HG02840 (cell line): ENCODE results near the gene LRRC49.
"Not testable (repeated sequence)": the region's sequence is repeated elsewhere in the genome, so short reads cannot be mapped to it uniquely, and the experiment has no call there.

ENCODE experiments used
- ATAC-seq: cut with Tn5 transposase; IDR thresholded peaks from one replicate; pipeline ENCODE4 v1.9.1; 2021; ENCODE audit warnings: mild to moderate bottlenecking, moderate library complexity, moderate number of reproducible peaks; ENCODE audit not compliant: unreplicated experiment, low FRiP score

Gene LRRC49

DNA sequence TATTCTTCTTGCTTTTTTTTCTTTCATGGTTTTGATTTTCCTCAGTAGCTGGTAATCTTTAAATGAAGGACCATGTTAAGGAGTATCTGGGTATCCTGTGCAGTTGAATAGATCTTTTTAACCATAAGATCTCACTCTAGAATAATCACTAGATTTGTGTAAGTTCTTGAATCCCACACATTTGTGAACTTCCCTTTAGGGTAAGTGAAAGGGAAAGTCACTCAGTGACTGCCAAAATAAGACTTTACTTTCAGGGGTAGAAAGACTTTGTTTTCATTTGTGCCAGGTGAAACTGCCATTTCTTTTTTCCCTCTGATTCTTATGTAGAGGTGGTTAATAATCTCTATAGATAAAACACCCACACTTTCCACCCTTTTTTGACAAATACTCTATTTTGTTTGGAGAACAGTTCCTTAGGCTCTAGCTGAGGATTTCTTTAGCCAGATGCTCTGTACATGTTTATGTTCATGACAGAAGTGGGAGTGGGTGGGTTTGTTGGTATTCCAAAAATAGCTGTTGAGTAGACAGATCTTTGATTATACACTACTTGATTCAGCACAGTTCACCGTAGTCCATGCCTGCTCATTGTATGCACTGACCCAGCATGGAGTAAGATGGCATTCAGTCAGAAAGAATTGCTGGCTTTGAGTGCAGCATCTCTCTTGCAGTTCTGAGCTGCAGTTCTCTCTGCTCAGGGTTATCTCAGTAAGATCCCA, 28.5 kb downstream of the LRRC49 start:
- no peak for ATAC-seq

DNA sequence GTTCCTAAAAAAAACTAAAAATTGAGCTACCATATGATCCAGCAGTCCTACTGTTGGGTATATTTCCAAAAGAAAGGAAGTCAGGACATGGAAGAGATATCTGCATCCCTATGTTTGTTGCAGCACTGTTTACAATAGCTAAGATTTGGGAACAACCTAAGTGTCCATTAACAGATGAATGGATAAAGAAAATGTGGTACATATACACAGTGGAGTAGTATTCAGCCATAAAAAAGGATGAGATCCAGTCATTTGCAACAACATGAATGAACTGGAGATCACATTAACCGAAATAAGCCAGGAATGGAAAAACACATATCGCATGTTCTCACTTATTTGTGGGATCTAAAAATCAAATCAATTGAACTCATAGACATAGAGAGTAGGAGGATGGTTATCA, 29.5 kb downstream of the LRRC49 start:
- ATAC-seq: no peak

DNA sequence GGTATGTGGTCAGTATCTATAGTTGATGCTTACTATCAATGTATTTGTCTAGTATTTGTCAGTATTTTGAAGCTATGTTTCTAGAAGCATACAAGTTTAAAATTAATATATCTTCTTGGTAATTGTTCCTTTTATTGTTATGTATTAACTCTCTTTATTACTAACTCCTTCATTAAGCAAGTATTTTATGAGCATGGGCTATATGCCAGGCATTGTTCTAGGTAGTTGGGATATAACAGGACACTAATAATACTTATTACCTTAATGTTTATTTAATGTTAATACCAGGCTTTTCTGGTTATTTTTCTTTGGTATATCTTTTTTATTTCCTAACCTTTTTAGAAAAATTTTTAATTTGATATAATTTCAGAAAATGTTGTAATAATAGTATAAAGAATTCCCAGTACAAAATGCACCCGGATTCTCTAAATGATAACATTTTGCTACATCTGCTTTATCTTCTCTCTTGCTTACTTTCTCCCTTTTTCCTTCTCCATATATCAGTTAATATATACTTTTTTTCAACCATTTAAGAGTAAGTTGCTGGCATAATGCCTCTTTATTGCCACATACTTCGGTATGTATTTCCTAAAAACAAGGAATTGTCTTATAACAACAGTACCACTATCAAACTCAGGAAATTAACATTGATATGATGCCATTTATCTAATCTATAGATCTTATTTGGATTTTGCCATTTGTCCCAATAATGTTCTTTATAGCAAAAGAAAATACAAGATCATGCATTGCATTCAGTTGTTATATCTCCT, 30.9 kb downstream of the LRRC49 start:
- ATAC-seq: no peak

DNA sequence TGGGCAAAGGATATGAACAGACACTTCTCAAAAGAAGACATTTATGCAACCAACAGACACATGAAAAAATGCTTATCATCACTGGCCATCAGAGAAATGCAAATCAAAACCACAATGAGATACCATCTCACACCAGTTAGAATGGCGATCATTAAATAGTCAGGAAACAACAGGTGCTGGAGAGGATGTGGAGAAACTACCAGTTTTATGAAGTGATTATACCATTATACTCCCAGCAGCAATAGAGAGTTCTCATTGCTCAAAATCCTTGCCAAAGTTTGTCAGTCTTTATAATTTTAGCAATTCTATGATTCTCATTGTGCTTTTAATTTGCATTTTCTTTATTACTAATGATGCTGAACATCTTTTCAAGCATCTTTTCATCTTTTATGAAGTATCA, 34.3 kb downstream of the LRRC49 start:
- ATAC-seq: not testable (repeated sequence)

DNA sequence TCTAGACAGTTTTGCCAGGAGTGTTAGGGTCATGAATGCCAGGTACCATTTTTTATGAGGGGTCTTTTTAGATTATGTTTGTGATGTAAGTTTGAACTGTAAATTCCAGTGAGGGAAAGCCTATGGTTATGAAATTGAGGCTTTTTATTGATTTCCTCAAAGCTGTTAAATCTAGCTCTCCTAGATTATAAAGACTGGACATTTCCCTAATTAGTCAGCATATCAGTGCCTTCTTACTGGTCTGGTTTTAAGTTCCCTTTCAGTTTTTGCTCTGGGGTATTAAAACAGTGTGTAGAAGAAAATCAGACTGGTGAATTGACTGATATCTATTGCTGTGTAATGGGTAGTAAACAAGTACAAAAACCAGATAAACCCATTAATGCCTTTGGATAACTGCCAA, 39.2 kb downstream of the LRRC49 start:
- ATAC-seq: no peak

DNA sequence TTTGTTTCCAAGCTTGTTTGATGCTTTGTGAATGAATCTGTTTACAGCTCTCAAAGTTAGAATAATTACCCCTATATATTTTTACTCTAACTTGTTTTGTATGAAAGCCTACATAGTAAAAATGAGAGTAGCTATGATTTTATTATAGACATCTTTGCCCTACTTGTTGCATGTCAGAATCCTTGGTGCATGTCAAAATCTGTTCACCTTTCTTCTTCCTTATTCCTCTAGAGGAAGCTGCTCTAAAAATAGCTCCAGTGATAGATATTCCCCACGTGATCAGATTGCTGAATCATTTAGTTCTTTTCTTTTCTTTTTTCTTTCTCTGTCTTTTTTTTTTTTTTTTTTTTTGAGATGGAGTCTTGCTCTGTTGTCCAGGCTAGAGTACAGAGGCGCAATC, 39.8 kb downstream of the LRRC49 start:
- ATAC-seq: no peak

DNA sequence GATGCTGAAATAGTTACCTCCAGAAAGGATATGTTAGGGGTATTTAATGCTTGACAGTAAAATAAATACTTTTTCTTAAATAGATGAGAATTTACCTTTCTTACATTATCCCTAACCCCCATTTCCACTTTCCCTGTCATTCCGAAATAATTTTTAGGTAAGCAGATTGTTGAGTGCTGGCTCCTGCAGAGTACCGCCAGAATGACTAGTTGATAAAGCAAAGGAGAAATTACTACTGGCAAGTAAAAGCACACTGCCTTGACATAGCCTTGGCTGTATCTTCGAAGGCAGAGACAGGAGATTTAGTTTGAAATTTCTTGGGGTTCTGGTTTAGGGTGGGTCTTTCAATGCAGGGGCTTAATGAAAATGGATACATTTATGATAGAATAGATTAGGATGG, 40.8 kb downstream of the LRRC49 start:
- ATAC-seq: no peak

DNA sequence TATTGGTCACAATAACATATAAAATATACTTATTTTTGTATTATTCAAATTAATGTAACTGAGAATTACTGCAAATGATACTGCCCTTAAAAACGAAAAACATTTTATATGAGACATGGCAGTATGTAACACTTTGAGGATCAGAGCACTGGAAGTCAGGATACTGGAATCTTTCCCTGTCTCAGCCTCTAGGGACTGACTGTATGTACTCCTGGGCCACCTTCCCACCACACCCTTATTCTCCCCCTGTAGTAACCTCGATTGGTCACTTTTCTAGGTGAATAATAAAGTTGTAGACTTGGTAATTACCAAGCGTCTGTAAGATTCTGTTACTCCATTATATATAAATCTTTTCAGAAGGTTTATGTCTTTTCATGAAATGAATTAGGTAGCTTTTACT, 43.0 kb downstream of the LRRC49 start:
- ATAC-seq: no peak

DNA sequence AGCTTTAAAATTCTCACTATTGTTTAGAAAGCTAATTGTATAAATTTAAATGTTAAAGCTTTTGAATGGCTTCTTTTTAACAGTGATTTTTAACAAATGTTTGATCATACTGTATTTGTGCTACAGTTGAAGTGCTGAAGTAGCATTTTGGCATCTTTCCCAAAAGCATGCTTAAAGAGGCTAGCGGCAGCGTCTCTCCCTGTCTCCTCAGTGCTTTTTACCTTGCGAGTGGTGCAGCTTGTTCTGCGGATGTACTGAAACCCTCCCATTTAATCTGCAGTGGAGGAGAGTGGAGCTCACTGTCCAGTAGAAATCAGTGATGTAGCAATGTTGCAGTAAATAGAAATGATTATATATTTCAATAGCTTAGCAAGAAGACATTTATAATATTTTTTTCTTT, 43.7 kb downstream of the LRRC49 start:
- ATAC-seq: no peak

DNA sequence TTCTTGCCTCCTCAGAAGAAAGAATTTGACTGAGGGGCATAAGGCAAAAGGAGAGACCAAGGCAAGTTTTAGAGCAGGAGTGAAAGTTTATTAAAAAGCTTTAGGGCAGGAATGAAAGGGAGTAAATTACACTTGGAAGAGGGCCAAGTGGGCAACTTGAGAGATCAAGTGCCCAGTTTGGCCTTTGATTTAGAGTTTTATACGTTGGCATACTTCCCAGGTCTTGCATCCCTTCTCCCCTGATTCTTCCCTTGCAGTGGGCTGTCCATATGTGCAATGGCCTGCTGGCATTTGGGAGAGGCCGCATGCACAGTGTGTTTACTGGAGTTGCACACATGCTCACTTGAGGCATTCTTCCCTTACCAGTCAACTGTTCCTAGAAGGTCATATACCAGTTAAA, 50.7 kb downstream of the LRRC49 start:
- ATAC-seq: not testable (repeated sequence)

DNA sequence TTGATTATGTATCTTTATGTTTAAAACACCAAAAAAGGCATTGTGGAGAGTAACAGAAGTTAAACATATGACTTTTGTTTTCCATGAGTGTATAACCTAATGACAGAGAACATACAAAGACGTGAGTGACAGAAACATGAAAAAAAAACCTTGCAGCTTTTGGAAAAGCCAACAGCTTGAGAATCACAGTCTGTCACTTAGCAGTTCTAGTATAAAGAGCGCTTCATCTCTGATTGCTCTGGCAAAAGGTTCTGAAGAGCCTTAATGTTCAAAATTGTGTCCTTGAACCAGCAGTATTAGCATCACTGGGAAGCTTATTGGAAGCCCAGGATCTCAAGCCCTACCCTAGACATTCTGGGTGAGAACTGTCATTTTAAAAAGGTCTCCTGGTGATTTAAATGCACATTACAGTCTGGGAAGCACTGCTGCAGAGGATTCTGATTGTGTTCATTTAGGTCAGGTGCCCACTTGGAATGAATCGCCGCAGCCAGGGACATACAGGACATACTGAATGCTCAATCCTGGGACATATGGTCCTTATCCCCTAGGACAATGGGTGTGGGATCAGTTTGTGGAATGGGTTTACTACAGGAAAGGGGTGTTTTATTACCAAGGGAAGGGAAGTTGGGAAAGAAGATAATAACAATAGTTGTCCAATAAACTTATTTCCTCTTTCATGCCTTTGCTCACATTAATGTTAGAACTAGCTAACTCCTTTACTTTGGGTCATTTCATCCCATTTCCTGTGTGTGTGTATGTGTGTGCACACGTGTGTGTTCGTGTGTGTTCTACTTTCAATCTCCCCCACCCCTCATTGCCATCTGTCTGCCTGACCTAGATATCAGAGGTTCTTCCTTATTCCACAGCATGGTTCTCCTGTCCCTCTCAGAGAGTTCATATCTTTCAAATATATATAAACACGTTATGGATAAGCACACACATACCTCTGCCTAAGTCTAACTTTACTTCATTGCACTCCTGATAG, 55.0 kb downstream of the LRRC49 start:
- no peak for ATAC-seq

DNA sequence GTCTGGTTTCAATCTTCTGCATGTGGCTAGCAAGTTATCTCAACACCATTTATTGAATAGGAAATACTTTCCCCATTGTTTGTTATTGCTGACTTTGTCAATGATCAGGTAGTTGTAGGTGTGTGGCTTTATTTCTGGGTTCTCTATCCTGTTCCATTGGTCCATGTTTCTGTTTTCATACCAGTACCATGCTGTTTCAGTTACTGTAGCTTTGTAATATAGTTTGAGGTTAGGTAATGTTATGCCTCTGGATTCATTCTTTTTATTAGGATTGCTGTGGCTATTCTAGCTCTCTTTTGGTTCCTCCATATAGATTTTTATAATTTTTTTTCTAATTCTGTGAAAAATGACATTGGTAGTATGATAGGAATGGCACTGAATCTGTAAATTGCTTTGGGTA, 58.3 kb downstream of the LRRC49 start:
- no peak for ATAC-seq

DNA sequence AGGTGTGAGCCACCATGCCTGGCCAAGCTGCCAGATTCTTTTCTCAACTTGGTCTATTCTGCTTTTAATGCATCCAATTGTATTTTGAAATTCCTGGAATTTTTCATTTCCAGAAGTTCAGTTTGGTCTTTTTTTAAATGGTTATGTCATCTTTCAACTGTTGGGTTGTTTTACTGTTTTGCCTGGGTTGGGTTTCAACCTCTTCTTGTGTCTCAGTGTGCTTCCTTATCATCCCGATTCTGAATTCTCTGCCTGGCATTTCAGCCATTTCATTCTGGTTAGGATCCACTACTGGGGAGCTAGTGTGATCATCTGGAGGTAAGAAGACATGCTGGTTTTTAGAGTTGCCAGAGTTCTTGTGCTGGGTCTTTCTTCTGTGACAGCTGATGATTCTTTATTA, 61.5 kb downstream of the LRRC49 start:
- ATAC-seq: no peak

DNA sequence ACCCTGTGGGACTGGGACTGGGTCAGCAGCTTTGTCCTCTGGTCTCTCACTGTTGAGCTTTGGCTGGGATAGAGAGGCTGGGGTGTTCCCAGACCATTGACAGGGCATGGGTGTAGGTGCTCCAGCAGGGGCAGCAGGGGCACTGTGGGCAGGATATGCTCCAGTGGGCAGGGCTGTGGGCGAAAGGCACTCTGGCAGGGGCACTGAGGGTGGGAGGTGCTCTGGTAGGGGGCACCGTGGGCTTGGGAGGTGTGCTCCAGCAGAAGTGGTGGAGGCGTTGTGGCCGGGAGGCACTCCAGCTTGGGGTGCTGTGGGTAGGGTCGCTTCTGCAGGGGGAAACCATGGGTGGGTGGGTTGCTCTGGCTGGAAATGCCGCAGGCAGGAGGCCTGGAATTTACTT, 62.1 kb downstream of the LRRC49 start:
- no peak for ATAC-seq

DNA sequence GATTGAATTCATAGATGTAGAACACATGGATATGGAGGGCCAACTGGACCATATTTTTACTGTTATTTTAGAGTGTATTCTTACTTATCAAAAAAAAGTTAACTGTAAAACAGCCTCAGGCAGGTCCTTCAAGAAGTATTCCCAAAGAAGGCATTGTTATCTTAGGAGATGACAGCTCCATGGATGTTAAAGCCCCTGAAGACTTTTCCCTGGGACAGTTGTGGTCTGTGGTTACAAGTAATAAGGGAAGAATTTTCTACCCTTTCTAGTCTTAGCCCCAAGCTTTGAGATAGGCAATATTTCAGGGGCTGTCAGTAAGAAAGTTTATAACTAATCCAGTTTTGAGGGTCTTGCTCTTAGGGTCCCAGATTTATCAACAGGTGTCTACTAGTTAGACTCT, 62.5 kb downstream of the LRRC49 start:
- no peak for ATAC-seq

DNA sequence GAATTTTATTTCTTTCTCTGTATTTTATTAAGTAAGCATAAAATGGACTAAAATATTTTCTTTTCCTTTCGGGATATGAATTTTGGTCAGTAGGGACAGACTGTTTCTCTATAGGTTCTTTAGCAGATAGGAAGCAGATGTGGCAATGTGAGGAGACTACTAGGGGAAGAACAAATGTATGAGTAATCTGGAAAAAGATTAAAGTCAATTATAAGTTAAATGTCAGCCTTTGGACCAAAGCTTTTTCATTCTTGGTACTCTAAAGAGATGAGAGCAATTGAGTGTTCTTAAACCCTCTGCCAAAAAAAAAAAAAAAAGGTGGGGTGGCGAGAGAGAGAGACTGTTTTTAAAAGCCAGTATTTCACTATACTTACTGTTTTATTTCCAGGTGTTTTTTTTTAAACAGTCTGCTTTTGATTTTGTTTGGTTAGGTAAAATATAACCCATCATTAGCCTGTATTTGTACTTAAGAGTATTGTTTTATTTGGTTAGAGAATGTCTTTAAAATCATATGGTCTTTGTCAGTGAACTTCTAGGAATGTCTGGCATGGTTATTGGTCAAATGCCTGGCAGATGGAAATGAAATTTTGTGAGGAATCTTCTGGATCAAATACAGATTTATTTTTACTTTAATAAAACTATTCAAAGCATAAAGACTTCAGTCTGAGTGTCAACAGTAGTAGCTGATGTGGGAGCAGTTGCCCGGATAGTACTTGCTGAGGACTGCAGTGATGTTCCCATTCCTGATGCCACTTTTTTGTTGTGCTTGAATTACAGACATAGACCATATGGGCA, 63.8 kb downstream of the LRRC49 start:
- ATAC-seq: no peak

DNA sequence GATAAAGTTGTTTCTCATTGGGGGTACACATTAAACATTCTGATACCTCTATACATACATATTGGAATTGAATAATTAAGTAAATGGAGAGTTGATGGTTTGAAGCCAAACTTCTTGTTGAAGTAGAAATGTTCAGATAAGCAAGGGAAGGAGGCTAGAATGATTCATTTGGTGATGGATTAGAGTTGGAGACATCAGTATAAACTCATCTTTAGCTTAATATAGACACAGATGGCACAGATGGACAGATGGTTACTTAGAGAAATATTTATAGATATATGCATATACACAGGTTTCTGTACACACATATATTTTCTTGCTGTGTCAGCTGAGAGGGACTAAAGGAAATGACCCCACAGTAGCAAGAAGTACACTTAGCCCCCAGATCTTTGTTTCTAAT, 69.5 kb downstream of the LRRC49 start:
- no peak for ATAC-seq

DNA sequence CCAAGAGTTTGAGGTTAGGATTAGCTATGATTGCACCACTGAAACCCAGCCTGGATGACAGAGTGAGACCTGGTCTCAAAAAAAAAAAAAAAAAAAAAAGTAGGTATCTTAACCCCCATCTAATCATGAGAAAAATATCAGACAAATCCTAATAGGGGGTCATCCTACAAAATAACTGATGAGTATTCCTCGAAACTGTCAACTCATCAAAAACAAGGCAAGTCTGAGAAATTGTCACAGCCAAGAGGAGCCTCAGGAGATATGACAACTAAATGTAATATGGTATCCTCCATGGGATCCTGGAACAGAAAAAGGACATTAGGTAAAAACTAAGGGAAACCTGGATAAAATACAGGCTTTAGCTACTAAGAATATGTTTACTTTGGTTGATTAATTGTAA, 70.6 kb downstream of the LRRC49 start:
- ATAC-seq: no peak

DNA sequence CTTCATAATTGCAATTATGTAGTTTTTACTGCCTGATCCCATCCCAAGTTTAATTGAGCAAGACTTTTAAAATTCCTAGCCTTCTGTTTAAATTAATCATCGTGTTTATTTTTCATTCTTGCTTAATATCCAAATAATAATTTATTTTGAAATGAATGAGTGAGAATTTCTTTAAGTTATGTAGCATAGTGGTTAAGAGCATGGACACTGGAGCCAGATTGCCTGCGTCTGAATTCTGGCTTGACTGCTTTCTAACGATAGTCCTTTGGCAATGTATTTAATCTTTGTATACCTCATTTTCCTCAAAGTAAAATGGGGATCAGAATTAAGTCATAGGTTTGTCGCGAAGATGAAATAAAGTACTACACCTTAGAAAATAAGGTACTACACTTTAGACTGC, 71.4 kb downstream of the LRRC49 start:
- ATAC-seq: no peak

DNA sequence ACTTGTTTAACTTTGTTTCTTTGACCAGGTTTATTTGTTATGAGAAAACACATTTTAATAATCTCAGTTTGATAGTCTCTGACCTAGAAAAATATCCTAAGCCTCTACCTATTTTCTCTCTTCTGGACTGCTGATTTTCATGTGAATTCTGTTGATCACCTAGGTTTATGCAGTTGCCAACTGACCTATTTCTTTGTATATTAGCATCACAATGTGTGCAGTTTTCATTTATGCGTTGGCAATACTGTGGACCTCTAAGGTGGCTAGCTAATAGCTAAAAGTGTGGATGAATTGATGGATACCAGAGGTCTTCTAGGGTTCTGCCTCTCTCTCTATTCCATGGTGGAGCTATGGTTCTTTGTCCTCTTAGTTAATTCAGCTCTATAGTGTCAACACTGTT, 72.1 kb downstream of the LRRC49 start:
- ATAC-seq: no peak
